GM12874 (cell line): ENCODE measurements around the gene ARHGAP4.

ENCODE experiments used
- CTCF ChIP-seq: IDR thresholded peaks from 2 replicates; pipeline ENCODE4 v1.5.1; 2011; ENCODE audit warnings: low read depth, mild to moderate bottlenecking, control low read depth, low read length, moderate library complexity; ENCODE audit not compliant: insufficient read depth

Gene ARHGAP4

DNA sequence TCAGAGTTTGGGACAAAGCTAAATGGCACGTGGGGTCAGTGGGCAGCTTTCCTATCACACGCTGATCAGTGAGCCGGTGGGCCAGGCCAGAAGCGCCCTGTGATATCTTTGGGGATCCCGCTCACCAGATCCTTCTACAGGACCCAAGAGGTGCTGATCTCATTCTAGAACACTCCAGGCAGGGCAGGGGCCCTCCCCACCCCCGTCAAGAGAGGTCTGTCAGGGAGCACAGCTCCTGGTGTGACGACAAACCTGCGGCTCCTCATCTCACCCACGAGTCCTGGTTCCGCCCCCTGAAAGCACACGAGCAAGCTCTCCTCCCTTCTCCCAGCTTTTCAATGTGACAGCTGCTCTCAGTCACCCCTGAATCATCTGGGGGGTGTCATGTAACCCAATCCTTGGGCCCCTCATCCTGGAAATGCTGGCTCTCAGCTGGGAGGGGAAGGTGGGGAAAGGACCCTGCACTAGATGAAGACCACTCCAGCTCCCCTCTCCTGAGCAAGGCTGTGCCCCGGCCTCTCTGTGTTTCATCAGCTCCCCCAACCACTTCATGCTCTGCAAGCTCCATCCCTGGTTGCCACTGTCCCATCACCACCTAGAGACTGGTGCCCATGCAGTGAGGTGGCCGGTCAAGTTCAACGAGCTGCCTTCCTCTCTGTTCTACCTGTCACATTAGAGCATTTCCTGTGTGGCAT lies 40.9 kb upstream of the ARHGAP4 start:
- TF ChIP-seq CTCF = no peak

DNA sequence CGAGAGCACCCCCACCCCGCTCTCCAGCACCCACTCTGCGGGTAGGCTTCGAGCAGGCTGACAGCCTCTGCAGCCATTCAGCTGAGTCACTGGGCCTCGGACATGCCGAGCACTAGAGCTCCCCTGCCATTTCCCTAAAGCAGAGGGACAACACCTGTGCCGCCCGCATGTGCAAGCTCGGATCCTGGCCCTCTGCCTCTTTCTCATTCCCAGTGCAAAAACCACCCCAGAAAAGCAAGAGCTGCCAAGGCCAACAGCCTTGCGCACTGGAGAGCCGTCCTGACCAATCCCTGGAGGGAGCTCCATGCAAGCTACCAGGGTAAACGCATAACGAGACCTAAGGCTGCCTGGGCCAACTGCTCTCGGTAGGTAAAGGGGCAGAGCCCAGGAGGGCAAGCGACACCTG lies 40.2 kb upstream of the ARHGAP4 start:
- no peak for TF ChIP-seq CTCF

GRCh38 chrX:153965406-153965805 lies 39.3 kb upstream of the ARHGAP4 start:
- no peak for TF ChIP-seq CTCF

DNA sequence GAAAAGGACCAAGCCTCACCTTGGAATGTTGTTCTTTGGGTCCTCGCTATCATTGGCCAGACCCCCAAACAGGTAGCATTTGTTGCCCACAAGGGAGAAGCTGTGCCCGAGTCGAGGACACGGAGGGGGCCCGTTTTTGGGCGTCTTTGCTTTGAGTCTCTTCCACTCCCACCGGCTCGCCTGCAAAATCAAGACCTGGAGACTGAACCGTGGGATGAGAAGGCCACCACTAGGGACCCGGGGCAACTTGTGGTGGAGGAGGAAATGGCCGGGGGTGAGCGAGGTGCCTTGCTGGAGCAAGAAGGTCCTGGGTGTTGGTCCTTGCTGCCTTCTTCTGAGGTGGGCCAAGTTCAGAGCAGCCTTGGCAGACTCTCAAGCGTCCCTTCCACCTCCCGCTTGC lies 38.0 kb upstream of the ARHGAP4 start:
- no peak for TF ChIP-seq CTCF

GRCh38 chrX:153963546-153963945 lies 37.5 kb upstream of the ARHGAP4 start:
- TF ChIP-seq CTCF = no peak

- TF ChIP-seq CTCF = no peak
Measured at GRCh38 chrX:153961292-153961691, 35.2 kb upstream of the ARHGAP4 start.

DNA sequence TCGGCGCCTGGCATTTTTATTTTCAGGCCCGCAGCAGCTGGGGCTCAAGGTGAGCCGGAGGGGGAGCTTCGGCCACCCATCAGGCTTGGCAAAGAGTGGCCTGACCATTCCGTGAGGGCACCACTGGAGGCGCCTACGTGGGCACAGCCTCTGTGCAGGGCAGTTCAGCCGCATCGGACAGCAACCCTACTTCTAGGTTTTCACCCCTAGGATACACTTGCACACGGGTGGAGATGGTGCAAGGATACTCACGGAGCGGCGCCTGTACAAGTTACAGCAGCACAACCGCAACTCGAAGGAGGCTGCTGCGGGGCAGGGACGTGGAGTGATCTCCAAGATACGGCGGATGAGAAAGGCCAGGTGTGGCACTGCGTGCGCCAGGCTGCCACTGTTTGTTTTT lies 34.7 kb upstream of the ARHGAP4 start:
- no peak for TF ChIP-seq CTCF

- no peak for TF ChIP-seq CTCF
Measured at GRCh38 chrX:153960077-153960476, 34.0 kb upstream of the ARHGAP4 start.
